ENCODE data around the gene ZNF683. TPM values are rescaled to one million over a fixed set of nuclear protein-coding genes. Genes with fewer than 3 reads are reported as not detected.
"Not testable (repeated sequence)": the region's sequence is repeated elsewhere in the genome, so short reads cannot be mapped to it uniquely, and the experiment has no call there.

Gene ZNF683
- not detected for total RNA-seq

- not testable (repeated sequence) for H3K4me3 ChIP-seq
Measured at GRCh38 chr1:26372611-26373010, at the start of gene ZNF683. Gene ZNF683 (minus strand): TSS chr1:26372750. CDS start chr1:26368571, 4,179 bp downstream.

GRCh38 chr1:26419494-26419893, 46.9 kb upstream of the ZNF683 start:
- DNase-seq, result no peak
- Histone ChIP-seq H3K36me3 (no peaks in the 10 kb centered on the region), H3K4me3 (no peak overlapping the region), H3K27ac (no peak overlapping the region), H3K4me1 (no peaks in the 10 kb centered on the region), H3K9me3 (no peaks in the 10 kb centered on the region), H3K27me3 (peaks cover 0 to 5% of the 10 kb centered on the region in 2 donors)
- intact Hi-C loops (cut with DNase I; ENCODE audit: low total_unique reads), result no loop called here
- TF ChIP-seq POLR2A (IDR thresholded peaks at IDR 0.05), result no peak
- TF ChIP-seq, protein P1, sequence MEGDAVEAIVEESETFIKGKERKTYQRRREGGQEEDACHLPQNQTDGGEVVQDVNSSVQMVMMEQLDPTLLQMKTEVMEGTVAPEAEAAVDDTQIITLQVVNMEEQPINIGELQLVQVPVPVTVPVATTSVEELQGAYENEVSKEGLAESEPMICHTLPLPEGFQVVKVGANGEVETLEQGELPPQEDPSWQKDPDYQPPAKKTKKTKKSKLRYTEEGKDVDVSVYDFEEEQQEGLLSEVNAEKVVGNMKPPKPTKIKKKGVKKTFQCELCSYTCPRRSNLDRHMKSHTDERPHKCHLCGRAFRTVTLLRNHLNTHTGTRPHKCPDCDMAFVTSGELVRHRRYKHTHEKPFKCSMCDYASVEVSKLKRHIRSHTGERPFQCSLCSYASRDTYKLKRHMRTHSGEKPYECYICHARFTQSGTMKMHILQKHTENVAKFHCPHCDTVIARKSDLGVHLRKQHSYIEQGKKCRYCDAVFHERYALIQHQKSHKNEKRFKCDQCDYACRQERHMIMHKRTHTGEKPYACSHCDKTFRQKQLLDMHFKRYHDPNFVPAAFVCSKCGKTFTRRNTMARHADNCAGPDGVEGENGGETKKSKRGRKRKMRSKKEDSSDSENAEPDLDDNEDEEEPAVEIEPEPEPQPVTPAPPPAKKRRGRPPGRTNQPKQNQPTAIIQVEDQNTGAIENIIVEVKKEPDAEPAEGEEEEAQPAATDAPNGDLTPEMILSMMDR (IDR thresholded peaks at IDR 0.05), result no peak

More at GRCh38 chr1:26372611-26373010, at the start of gene ZNF683:
- H3K27me3 ChIP-seq; H3K27ac ChIP-seq; H3K36me3 ChIP-seq; DNase-seq; H3K9me3 ChIP-seq; intact Hi-C loops (cut with DNase I; ENCODE audit: low total_unique reads); H3K4me1 ChIP-seq: not testable (repeated sequence)

GRCh38 chr1:26418865-26419349, 46.4 kb upstream of the ZNF683 start:
- Histone ChIP-seq H3K27ac (no peak overlapping the region), H3K27me3 (no peaks in the 10 kb centered on the region), H3K4me3 (no peak overlapping the region), H3K4me1 (no peaks in the 10 kb centered on the region), H3K9me3 (no peaks in the 10 kb centered on the region), H3K36me3 (no peaks in the 10 kb centered on the region)
- TF ChIP-seq POLR2A (IDR thresholded peaks at IDR 0.05), result no peak
- TF ChIP-seq, protein P1 (IDR thresholded peaks at IDR 0.05), result no peak
- DNase-seq, result no peak
- intact Hi-C loops (cut with DNase I; ENCODE audit: low total_unique reads), result no loop called here

- intact Hi-C loops (cut with DNase I; ENCODE audit: low total_unique reads), result no loop called here
- Histone ChIP-seq H3K9me3 (no peaks in the 10 kb centered on the region), H3K4me1 (no peaks in the 10 kb centered on the region), H3K27ac (no peak overlapping the region), H3K4me3 (no peak overlapping the region), H3K27me3 (peaks cover 0 to 10% of the 10 kb centered on the region in 2 donors), H3K36me3 (no peaks in the 10 kb centered on the region)
- DNase-seq, result peak; percentile 39 to 45
- TF ChIP-seq, protein P1 (IDR thresholded peaks at IDR 0.05), result peak; percentile 35 to 58 (median 40)
- no peak for TF ChIP-seq POLR2A (IDR thresholded peaks at IDR 0.05)
Measured at GRCh38 chr1:26417111-26417759, 44.7 kb upstream of the ZNF683 start.

- Histone ChIP-seq H3K36me3 (no peaks in the 10 kb centered on the region), H3K4me1 (no peaks in the 10 kb centered on the region), H3K27me3 (peaks cover 7 to 30% of the 10 kb centered on the region in 2 donors), H3K27ac (no peak overlapping the region), H3K9me3 (no peaks in the 10 kb centered on the region), H3K4me3 (no peak overlapping the region)
- DNase-seq, result no peak
- TF ChIP-seq POLR2A (IDR thresholded peaks at IDR 0.05), result no peak
- TF ChIP-seq, protein P1 (IDR thresholded peaks at IDR 0.05), result no peak
- intact Hi-C loops (cut with DNase I; ENCODE audit: low total_unique reads), result no loop called here
Measured at GRCh38 chr1:26413031-26413430, 40.5 kb upstream of the ZNF683 start.
